ENCODE results near the gene ESF1. TPM values are rescaled to one million over a fixed set of nuclear protein-coding genes. Genes with fewer than 3 reads are reported as not detected.
A peak's percentile ranks its signal among the peaks of the same experiment; 100 is the strongest.

The ESF1 gene
- total and polyA plus RNA-seq, 9 of the 15 experiments (the other 6 are each of a cell fraction or from before 2014, with no cell fraction given) = 7.0 to 30.4 (median 18.6) TPM

DNA sequence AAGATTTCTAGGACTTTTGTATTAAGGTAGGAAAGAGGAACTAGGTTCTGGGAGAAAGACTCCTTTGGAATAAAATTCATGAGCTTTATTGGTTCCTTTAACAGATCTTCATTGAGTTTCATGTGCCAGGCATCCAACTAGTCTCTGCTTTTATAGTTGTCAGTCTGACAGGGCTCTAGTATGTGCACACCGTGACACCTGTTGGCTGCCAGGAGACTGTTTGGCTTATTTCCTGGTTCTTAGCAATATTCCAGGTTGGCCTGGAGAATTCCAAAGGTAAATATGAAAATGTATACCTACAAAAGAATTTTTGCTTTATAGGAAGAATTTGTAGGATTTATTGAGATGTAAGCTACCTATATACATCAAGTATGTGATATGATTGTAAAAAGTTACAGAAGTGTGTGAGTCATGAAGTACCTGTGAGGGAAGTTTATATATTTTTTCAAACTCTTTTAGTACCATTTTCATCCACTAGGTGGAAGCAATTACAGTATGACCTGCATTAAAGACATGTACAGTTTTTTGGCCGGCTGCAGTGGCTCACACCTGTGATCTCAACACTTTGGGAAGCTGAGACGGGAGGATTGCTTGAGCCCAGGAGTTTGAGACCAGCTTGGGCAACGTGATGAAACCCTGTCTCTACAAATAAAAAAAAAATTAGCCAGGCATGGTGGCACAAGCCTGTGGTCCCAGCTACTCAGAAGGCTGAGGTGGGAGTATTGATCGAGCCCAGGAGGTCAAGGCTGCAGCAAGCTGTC lies 35.3 kb upstream of the ESF1 start:
- CTCF ChIA-PET (ENCODE audit: low intra/inter-chr PET ratio) = interaction anchor here (0.5 to 1.2 kb wide), 2 partner anchors 235 to 236 kb away, joined by 4 to 6 read pairs; no protein-coding TSS in a partner anchor
- Histone ChIP-seq H3K79me2 (ENCODE audit: control insufficient read depth, insufficient read depth, low read length) (no peaks in the 10 kb centered on the region), H3K4me2 (ENCODE audit: insufficient read depth, low read length) (no peak overlapping the region), H3K36me3 (ENCODE audit: control insufficient read depth, insufficient read depth, low read length) (peaks cover 32% of the 10 kb centered on the region; the same call in 2 of the 3 replicates), H3K9ac (ENCODE audit: insufficient read depth in 1 of 2, low read depth in 2 of 2, low read length in 2 of 2) (no peak overlapping the region), H3K27me3 (ENCODE audit: control insufficient read depth in 2 of 2, insufficient read depth in 2 of 2, low read length in 2 of 2) (no peaks in the 10 kb centered on the region; a peak in 1 of 5 replicates), H3K9me1 (ENCODE audit: control insufficient read depth, insufficient read depth, low read length) (no peaks in the 10 kb centered on the region), H3K9me3 (replicated peaks; ENCODE audit: control insufficient read depth, insufficient read depth, low read depth, low read length) (no peaks in the 10 kb centered on the region), H3K27ac (ENCODE audit: extremely low read depth, low read depth, low read length) (no peak overlapping the region), H2AFZ (ENCODE audit: low read depth, low read length) (no peak overlapping the region), H3K4me1 (replicated peaks in 1 of 2; ENCODE audit: control insufficient read depth in 2 of 2, insufficient read depth in 2 of 2, low read length in 2 of 2) (no peaks in the 10 kb centered on the region; a peak in 1 of 5 replicates), H3K4me3 (no peak overlapping the region), H4K20me1 (replicated peaks; ENCODE audit: control insufficient read depth, insufficient read depth, low read length) (no peaks in the 10 kb centered on the region)
- intact Hi-C loops (cut with micrococcal nuclease) = loop anchor here (1.0 kb wide), 1 partner anchor 235 kb away; no protein-coding TSS in a partner anchor
- WGBS (ENCODE audit: insufficient coverage, low coverage, missing lambda C conversion rate) = 30% methylated on average over 5 of the region's 5 CpGs
- BruUV-seq (replicated peaks) = no TSS peak
- FAIRE-seq = peak; percentile 37
- ATAC-seq = peak; percentile 88
- POLR2A ChIA-PET = interaction anchor here (0.9 kb wide), 1 partner anchor 12 kb away, joined by 4 read pairs; no protein-coding TSS in a partner anchor
- in situ Hi-C loops (cut with MboI) = no loop called here
- DNase-seq (ENCODE audit: extremely low read depth in 1 of 4, low spot score in 3 of 4) = peak; percentile 32 to 47 (median 36)
- TF ChIP-seq, protein P1, sequence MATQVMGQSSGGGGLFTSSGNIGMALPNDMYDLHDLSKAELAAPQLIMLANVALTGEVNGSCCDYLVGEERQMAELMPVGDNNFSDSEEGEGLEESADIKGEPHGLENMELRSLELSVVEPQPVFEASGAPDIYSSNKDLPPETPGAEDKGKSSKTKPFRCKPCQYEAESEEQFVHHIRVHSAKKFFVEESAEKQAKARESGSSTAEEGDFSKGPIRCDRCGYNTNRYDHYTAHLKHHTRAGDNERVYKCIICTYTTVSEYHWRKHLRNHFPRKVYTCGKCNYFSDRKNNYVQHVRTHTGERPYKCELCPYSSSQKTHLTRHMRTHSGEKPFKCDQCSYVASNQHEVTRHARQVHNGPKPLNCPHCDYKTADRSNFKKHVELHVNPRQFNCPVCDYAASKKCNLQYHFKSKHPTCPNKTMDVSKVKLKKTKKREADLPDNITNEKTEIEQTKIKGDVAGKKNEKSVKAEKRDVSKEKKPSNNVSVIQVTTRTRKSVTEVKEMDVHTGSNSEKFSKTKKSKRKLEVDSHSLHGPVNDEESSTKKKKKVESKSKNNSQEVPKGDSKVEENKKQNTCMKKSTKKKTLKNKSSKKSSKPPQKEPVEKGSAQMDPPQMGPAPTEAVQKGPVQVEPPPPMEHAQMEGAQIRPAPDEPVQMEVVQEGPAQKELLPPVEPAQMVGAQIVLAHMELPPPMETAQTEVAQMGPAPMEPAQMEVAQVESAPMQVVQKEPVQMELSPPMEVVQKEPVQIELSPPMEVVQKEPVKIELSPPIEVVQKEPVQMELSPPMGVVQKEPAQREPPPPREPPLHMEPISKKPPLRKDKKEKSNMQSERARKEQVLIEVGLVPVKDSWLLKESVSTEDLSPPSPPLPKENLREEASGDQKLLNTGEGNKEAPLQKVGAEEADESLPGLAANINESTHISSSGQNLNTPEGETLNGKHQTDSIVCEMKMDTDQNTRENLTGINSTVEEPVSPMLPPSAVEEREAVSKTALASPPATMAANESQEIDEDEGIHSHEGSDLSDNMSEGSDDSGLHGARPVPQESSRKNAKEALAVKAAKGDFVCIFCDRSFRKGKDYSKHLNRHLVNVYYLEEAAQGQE (IDR thresholded peaks at IDR 0.05; ENCODE audit: borderline replicate concordance) = peak; percentile 18; the same call in 1 of the 2 replicates
- TF ChIP-seq, protein P1 (CRISPR knock-in tag; IDR thresholded peaks at IDR 0.05; ENCODE audit: low read depth) = no peak
- TF ChIP-seq RAD21 (CRISPR knock-in tag; conservative IDR thresholded peaks at IDR 0.05 in 1 of 2, IDR thresholded peaks at IDR 0.05 in 1 of 2) (peak; percentile 29 to 51; a peak in 3 of 4 replicates), NCOA2 (IDR thresholded peaks at IDR 0.05; ENCODE audit: partially characterized antibody in 2 of 2) (no peak), ZNF830 (CRISPR knock-in tag; IDR thresholded peaks at IDR 0.05) (no peak), JUNB (CRISPR knock-in tag; conservative IDR thresholded peaks at IDR 0.05) (no peak), RB1 (IDR thresholded peaks at IDR 0.05; ENCODE audit: low read depth) (no peak), SMC3 (conservative IDR thresholded peaks at IDR 0.05; ENCODE audit: insufficient read depth, low read depth, low read length) (0 out of 2 replicates have a peak, but pooled peaks have one; percentile 34), SP2 (IDR thresholded peaks at IDR 0.05; ENCODE audit: extremely low read depth, low read depth, low read length, poor library complexity, severe bottlenecking) (no peak)
- TF ChIP-seq, protein P2, sequence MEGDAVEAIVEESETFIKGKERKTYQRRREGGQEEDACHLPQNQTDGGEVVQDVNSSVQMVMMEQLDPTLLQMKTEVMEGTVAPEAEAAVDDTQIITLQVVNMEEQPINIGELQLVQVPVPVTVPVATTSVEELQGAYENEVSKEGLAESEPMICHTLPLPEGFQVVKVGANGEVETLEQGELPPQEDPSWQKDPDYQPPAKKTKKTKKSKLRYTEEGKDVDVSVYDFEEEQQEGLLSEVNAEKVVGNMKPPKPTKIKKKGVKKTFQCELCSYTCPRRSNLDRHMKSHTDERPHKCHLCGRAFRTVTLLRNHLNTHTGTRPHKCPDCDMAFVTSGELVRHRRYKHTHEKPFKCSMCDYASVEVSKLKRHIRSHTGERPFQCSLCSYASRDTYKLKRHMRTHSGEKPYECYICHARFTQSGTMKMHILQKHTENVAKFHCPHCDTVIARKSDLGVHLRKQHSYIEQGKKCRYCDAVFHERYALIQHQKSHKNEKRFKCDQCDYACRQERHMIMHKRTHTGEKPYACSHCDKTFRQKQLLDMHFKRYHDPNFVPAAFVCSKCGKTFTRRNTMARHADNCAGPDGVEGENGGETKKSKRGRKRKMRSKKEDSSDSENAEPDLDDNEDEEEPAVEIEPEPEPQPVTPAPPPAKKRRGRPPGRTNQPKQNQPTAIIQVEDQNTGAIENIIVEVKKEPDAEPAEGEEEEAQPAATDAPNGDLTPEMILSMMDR (IDR thresholded peaks at IDR 0.05 in 2 of 3, conservative IDR thresholded peaks at IDR 0.05 in 1 of 3; ENCODE audit: insufficient read depth in 2 of 3, low read depth in 1 of 3, low read length in 3 of 3) = peak in 2 of 3 experiments; percentile 31 to 53; a peak in 4 of 6 replicates

Measured in K562 (cell line).